IMR-90 (cell line): ENCODE measurements around the gene TANGO6. TPM values are rescaled to one million over a fixed set of nuclear protein-coding genes. Genes with fewer than 3 reads are reported as not detected.

ENCODE experiments used
- ATAC-seq: fragments of 200-7000 bp; cut with Tn5 transposase; 2 replicates; pipeline ENCODE4 v1.9.1; 2020; ENCODE audit warnings: low read depth, mild to moderate bottlenecking, moderate library complexity
- BruUV-seq: library from RNA; stranded (reverse); fragments of 400-500 nt; replicated peaks from 2 replicates; lab custom pipeline; 2021; lab: Mats Ljungman, UMichigan
- CTCF ChIA-PET: fragments of 300-600 bp; formaldehyde crosslinking; extraction: SDS; loops from one replicate; lab custom pipeline; 2021; ENCODE audit warnings: antibody characterized with exemption; lab: Yijun Ruan, JAX
- POLR2A ChIA-PET: fragments of 300-600 bp; sonication (Branson Sonifier 250); formaldehyde crosslinking; loops from one replicate; lab custom pipeline; 2022; ENCODE audit warnings: antibody characterized with exemption; ENCODE audit not compliant: unreplicated experiment; lab: Charles Lee
- DNase-seq: peaks from one replicate; pipeline ENCODE4 v3.0.0; 2013
- H2AFZ ChIP-seq: replicated peaks from 2 replicates; pipeline ENCODE3; 2013; ENCODE audit warnings: low read length, mild to moderate bottlenecking; ENCODE audit not compliant: poor library complexity
- H2AK5ac ChIP-seq: 2 replicates; pipeline ENCODE4 v1.6.1; 2013; ENCODE audit warnings: low read depth, low read length, inconsistent platforms
- H2AK9ac ChIP-seq: replicated peaks from 2 replicates; pipeline ENCODE3; 2013; ENCODE audit warnings: mild to moderate bottlenecking, low read depth, low read length, moderate library complexity; ENCODE audit not compliant: poor library complexity
- H2BK120ac ChIP-seq: 2 replicates; pipeline ENCODE4 v1.6.1; 2013; ENCODE audit warnings: low read depth, low read length, inconsistent platforms
- H2BK15ac ChIP-seq: 3 replicates; pipeline ENCODE4 v1.6.1; 2013; ENCODE audit warnings: low read depth, low read length, inconsistent platforms
- H2BK20ac ChIP-seq: 2 replicates; pipeline ENCODE4 v1.6.1; 2013; ENCODE audit warnings: low read depth, mild to moderate bottlenecking, inconsistent platforms, low read length, moderate library complexity
- H2BK5ac ChIP-seq: 2 replicates; pipeline ENCODE4 v1.6.1; 2013; ENCODE audit warnings: mild to moderate bottlenecking, low read depth, low read length, inconsistent platforms; ENCODE audit not compliant: poor library complexity, severe bottlenecking
- H3K14ac ChIP-seq: replicated peaks from 2 replicates; pipeline ENCODE4 v1.6.1; 2013; ENCODE audit warnings: low read depth, low read length, inconsistent platforms
- H3K18ac ChIP-seq: 2 replicates; pipeline ENCODE4 v1.6.1; 2013; ENCODE audit warnings: low read depth, low read length, control low read depth
- H3K23ac ChIP-seq: 2 replicates; pipeline ENCODE4 v1.6.1; 2013; ENCODE audit warnings: low read depth, low read length, inconsistent platforms
- H3K27ac ChIP-seq: 2 replicates; pipeline ENCODE4 v1.5.1; 2013; ENCODE audit warnings: mild to moderate bottlenecking, control low read depth, low read length; ENCODE audit not compliant: insufficient read depth
- H3K27me3 ChIP-seq: 2 replicates; pipeline ENCODE4 v1.6.1; 2013; ENCODE audit warnings: low read length; ENCODE audit not compliant: control insufficient read depth, insufficient read depth
- H3K36me3 ChIP-seq: 2 replicates; pipeline ENCODE4 v1.6.1; 2013; ENCODE audit warnings: low read length, mixed read lengths; ENCODE audit not compliant: control insufficient read depth, insufficient read depth
- H3K4ac ChIP-seq: 2 replicates; pipeline ENCODE4 v1.6.1; 2013; ENCODE audit warnings: low read depth, low read length, inconsistent platforms
- H3K4me1 ChIP-seq: 2 replicates; pipeline ENCODE4 v1.6.1; 2013; ENCODE audit warnings: low read length, mixed read lengths; ENCODE audit not compliant: control insufficient read depth, insufficient read depth
- H3K4me2 ChIP-seq: 2 replicates; pipeline ENCODE4 v1.6.1; 2013; ENCODE audit warnings: low read depth, mild to moderate bottlenecking, control low read depth, low read length, moderate library complexity
- H3K4me3 ChIP-seq: 2 replicates; pipeline ENCODE4 v1.5.1; 2013; ENCODE audit warnings: low read depth, mild to moderate bottlenecking, control low read depth, low read length, moderate library complexity; ENCODE audit not compliant: insufficient read depth
- H3K56ac ChIP-seq: 2 replicates; pipeline ENCODE4 v1.6.1; 2013; ENCODE audit warnings: low read length, inconsistent platforms; ENCODE audit not compliant: insufficient read depth; ENCODE audit errors: extremely low read depth
- H3K79me1 ChIP-seq, 2 experiments: 2 replicates each; pipeline ENCODE4 v1.6.1; 2013; ENCODE audit warnings: low read length in 2 of 2, inconsistent platforms in 1 of 2, low read depth in 1 of 2
- H3K9ac ChIP-seq: 2 replicates; pipeline ENCODE4 v1.6.1; 2013; ENCODE audit warnings: low read depth, low read length, control low read depth
- H3K9me1 ChIP-seq: 2 replicates; pipeline ENCODE4 v1.6.1; 2013; ENCODE audit warnings: low read length, inconsistent platforms; ENCODE audit not compliant: insufficient read depth
- H3K9me3 ChIP-seq: 2 replicates; pipeline ENCODE4 v1.6.1; 2013; ENCODE audit warnings: low read length; ENCODE audit not compliant: control insufficient read depth, insufficient read depth
- H4K20me1 ChIP-seq: 2 replicates; pipeline ENCODE4 v1.6.1; 2013; ENCODE audit warnings: low read length, inconsistent platforms; ENCODE audit not compliant: insufficient read depth
- H4K5ac ChIP-seq: 2 replicates; pipeline ENCODE4 v1.6.1; 2013; ENCODE audit warnings: mild to moderate bottlenecking, low read depth, low read length, control low read depth
- H4K8ac ChIP-seq, 2 experiments: 2 replicates each; pipeline ENCODE4 v1.6.1; 2013; ENCODE audit warnings: low read depth in 2 of 2, low read length in 2 of 2, control low read depth in 1 of 2, inconsistent platforms in 1 of 2
- H4K91ac ChIP-seq: 2 replicates; pipeline ENCODE4 v1.6.1; 2013; ENCODE audit warnings: low read depth, low read length, inconsistent platforms; ENCODE audit not compliant: insufficient read depth
- CEBPB ChIP-seq: IDR thresholded peaks from 2 replicates; pipeline ENCODE4 v1.6.1; 2012; ENCODE audit warnings: low read depth, low read length, improper control_type of control experiment
- CTCF ChIP-seq: conservative IDR thresholded peaks from 2 replicates; pipeline ENCODE4 v1.5.1; 2012; ENCODE audit warnings: mild to moderate bottlenecking, low read depth, low read length, improper control_type of control experiment
- ELK1 ChIP-seq: fragments of 150-350 bp; IDR thresholded peaks from 2 replicates; pipeline ENCODE4 v1.6.1; 2016; ENCODE audit warnings: low read depth, mild to moderate bottlenecking, low read length, moderate library complexity, borderline replicate concordance
- FOS ChIP-seq: fragments of 150-350 bp; IDR thresholded peaks from 2 replicates; pipeline ENCODE4 v1.6.1; 2016; ENCODE audit warnings: low read depth, low read length
- MAFK ChIP-seq: IDR thresholded peaks from 2 replicates; pipeline ENCODE4 v1.6.1; 2012; ENCODE audit warnings: low read depth, low read length, improper control_type of control experiment
- MAZ ChIP-seq: IDR thresholded peaks from 2 replicates; pipeline ENCODE4 v1.6.1; 2012; ENCODE audit warnings: low read depth, mild to moderate bottlenecking, low read length, improper control_type of control experiment, moderate library complexity, borderline replicate concordance
- NFE2L2 ChIP-seq: fragments of 150-350 bp; IDR thresholded peaks from 2 replicates; pipeline ENCODE4 v1.6.1; 2016; ENCODE audit warnings: low read depth, mild to moderate bottlenecking, low read length
- SMC3 ChIP-seq: fragments of 150-350 bp; IDR thresholded peaks from 2 replicates; pipeline ENCODE4 v1.6.1; 2016; ENCODE audit warnings: low read depth, mild to moderate bottlenecking, antibody characterized with exemption, low read length, moderate library complexity
- WGBS, 2 experiments: methylation state at CpG; one replicate each; pipeline versions ENCODE4 v1.1.5 to v1.1.7; 2013; ENCODE audit warnings: missing lambda C conversion rate in 2 of 2; ENCODE audit not compliant: insufficient read length in 1 of 2; ENCODE audit errors: extremely low coverage in 2 of 2; 5-methylcytosine and 5-hydroxymethylcytosine counted together
- dilution Hi-C: fragments of 300-500 bp; cut with HindIII; formaldehyde crosslinking; loops from one replicate; pipeline ENCODE4 v1.14.3; 2018; ENCODE audit warnings: low sequenced_read_pairs; ENCODE audit not compliant: unreplicated experiment
- in situ Hi-C: fragments of 300-500 bp; cut with MboI; formaldehyde crosslinking; loops from 3 replicates; pipeline ENCODE4 v1.14.3; 2019; ENCODE audit warnings: low sequenced_read_pairs, inconsistent platforms, mixed read lengths
- intact Hi-C: fragments of 100-400 bp; cut with micrococcal nuclease; formaldehyde crosslinking; loops from 2 replicates; pipeline ENCODE4 v1.10.0; 2022
- polyA plus RNA-seq, 3 experiments: library from polyadenylated mRNA; depleted of rRNA; stranded (reverse); fragments of >200 nt; gene quantifications; 2 replicates each; pipeline ENCODE4 v1.2.3, GENCODE V29; 2012; ENCODE audit warnings: low replicate concordance in 1 of 3
- total RNA-seq: library from RNA; depleted of rRNA; stranded (reverse); fragments of >200 nt; gene quantifications from 2 replicates; pipeline ENCODE4 v1.2.3, GENCODE V29; 2012

The TANGO6 gene
- total and polyA plus RNA-seq, 2 of the 4 experiments (the other 2 are of a cell fraction) = 6.7 to 22.4 TPM

GRCh38 chr16:69031877-69032301, 188.6 kb downstream of the TANGO6 start:
- dilution Hi-C loops = no loop called here
- H3K9me3 ChIP-seq = no peaks in the 10 kb centered on the region
- H3K27me3 ChIP-seq = no peaks in the 10 kb centered on the region
- H4K8ac ChIP-seq = no peak overlapping the region
- no peak overlapping the region for H4K91ac ChIP-seq
- no peak overlapping the region for H3K14ac ChIP-seq
- no peak overlapping the region for H2AFZ ChIP-seq
- BruUV-seq = no TSS peak
- H2BK120ac ChIP-seq = no peak overlapping the region
- no peak overlapping the region for H3K9ac ChIP-seq
- H3K4me3 ChIP-seq = no peak overlapping the region
- 100% methylated on average over 5 of the region's 8 CpGs; no CpG with 5 or more reads in 1 of the 2 experiments for WGBS, 2 experiments
- no peak overlapping the region for H3K4me2 ChIP-seq
- intact Hi-C loops = no loop called here
- H3K79me1 ChIP-seq = no peaks in the 10 kb centered on the region
- no peak overlapping the region for H2BK5ac ChIP-seq
- 0 out of 2 replicates have a peak, but pooled peaks cover 3% of the 10 kb centered on the region for H3K36me3 ChIP-seq
- ATAC-seq (no peak), DNase-seq (no peak)
- TF ChIP-seq SMC3 (no peak), CTCF (no peak), FOS (no peak), NFE2L2 (no peak), ELK1 (no peak), MAZ (no peak), CEBPB (no peak), MAFK (no peak)
- POLR2A ChIA-PET = no interaction called here
- H2BK20ac ChIP-seq = no peak overlapping the region
- no peak overlapping the region for H3K4ac ChIP-seq
- no peak overlapping the region for H3K27ac ChIP-seq
- peaks cover 1% of the 10 kb centered on the region; the same call in 1 of the 2 replicates for H3K4me1 ChIP-seq
- H4K20me1 ChIP-seq = no peaks in the 10 kb centered on the region
- no peaks in the 10 kb centered on the region for H3K9me1 ChIP-seq
- in situ Hi-C loops = no loop called here
- no peak overlapping the region for H2AK5ac ChIP-seq
- no peak overlapping the region for H3K23ac ChIP-seq
- no peak overlapping the region for H2BK15ac ChIP-seq
- no peak overlapping the region for H4K5ac ChIP-seq
- H2AK9ac ChIP-seq = peak overlapping the region; percentile 20
- H3K56ac ChIP-seq = no peak overlapping the region
- CTCF ChIA-PET = no interaction called here
- H3K18ac ChIP-seq = no peak overlapping the region
